ENCODE results near the gene UBXN4.
A peak's percentile ranks its signal among the peaks of the same experiment; 100 is the strongest.

DNA sequence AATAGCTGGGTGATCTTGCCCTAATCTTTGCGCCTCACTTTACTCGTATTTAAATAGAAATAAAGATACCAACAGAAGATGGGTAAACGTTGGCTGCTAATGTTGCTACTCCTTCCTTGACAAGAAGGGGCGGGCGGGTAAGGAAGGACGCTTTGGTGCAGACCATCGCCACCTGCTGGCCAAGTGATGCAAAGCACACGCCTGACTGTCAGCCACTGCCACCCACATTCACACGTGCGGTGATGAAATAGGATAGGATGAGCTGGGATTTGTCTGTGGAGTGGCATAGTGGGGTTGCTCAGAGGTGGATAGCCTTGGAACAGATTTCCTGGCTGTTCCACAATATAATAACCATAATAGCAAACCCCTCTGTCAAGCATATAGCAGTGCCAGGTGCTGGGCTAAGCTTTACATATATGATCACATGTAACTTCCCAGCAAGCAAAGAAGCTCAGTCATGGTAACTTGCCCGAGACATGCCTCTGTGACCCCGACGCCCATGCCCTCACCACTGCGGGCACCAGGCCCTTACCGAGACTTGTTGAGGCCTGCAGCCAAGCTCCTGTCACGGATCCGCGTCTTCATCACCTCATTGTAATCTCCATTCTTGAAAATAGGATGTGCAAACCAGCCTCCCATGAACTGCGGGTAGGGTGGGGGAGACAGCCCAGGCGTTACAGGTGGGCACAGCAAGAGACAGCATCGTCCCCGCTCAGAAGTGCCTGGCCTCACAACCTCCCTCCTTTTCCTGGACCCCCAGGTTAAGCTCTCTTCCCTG lies 56.0 kb downstream of the UBXN4 start:
- TF ChIP-seq, protein P1, sequence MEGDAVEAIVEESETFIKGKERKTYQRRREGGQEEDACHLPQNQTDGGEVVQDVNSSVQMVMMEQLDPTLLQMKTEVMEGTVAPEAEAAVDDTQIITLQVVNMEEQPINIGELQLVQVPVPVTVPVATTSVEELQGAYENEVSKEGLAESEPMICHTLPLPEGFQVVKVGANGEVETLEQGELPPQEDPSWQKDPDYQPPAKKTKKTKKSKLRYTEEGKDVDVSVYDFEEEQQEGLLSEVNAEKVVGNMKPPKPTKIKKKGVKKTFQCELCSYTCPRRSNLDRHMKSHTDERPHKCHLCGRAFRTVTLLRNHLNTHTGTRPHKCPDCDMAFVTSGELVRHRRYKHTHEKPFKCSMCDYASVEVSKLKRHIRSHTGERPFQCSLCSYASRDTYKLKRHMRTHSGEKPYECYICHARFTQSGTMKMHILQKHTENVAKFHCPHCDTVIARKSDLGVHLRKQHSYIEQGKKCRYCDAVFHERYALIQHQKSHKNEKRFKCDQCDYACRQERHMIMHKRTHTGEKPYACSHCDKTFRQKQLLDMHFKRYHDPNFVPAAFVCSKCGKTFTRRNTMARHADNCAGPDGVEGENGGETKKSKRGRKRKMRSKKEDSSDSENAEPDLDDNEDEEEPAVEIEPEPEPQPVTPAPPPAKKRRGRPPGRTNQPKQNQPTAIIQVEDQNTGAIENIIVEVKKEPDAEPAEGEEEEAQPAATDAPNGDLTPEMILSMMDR (IDR thresholded peaks at IDR 0.05) = peak; percentile 79
- no peak for TF ChIP-seq ZFX (IDR thresholded peaks at IDR 0.05; ENCODE audit: borderline replicate concordance)

All from 22Rv1 (cell line).